Right hindlimb (tissue), 1 donor: ENCODE measurements around the gene ZBED1.
"Not testable (repeated sequence)": the region's sequence is repeated elsewhere in the genome, so short reads cannot be mapped to it uniquely, and the experiment has no call there.

Experiments used
- DNase-seq: peaks from one replicate; pipeline ENCODE4 v3.0.0-alpha.2; 2018

The ZBED1 gene

GRCh38 chrX:2517055-2517454, 16.3 kb upstream of the ZBED1 start:
- DNase-seq, result no peak

GRCh38 chrX:2516623-2517022, 15.8 kb upstream of the ZBED1 start:
- no peak for DNase-seq

GRCh38 chrX:2514131-2514530, 13.4 kb upstream of the ZBED1 start:
- no peak for DNase-seq

GRCh38 chrX:2513121-2513664, 12.4 kb upstream of the ZBED1 start:
- no peak for DNase-seq

GRCh38 chrX:2512501-2512900, 11.7 kb upstream of the ZBED1 start:
- DNase-seq, result no peak

- DNase-seq, result no peak
Observed at GRCh38 chrX:2511326-2511725, 10.6 kb upstream of the ZBED1 start.

- DNase-seq, result no peak
Observed at GRCh38 chrX:2508648-2509335, 8.0 kb upstream of the ZBED1 start.

- DNase-seq, result no peak
Observed at GRCh38 chrX:2507904-2508627, 7.3 kb upstream of the ZBED1 start.

GRCh38 chrX:2507196-2507595, 6.4 kb upstream of the ZBED1 start:
- DNase-seq, result no peak

- not testable (repeated sequence) for DNase-seq
Observed at GRCh38 chrX:2505341-2505740, 4.6 kb upstream of the ZBED1 start.

- DNase-seq, result no peak
Observed at GRCh38 chrX:2504706-2505332, 4.0 kb upstream of the ZBED1 start.

GRCh38 chrX:2503591-2504500, 3.1 kb upstream of the ZBED1 start:
- DNase-seq, result no peak

- DNase-seq, result no peak
Observed at GRCh38 chrX:2502668-2503519, 2.1 kb upstream of the ZBED1 start.

GRCh38 chrX:2502120-2502667, 1.4 kb upstream of the ZBED1 start:
- no peak for DNase-seq

- peak; percentile 30 for DNase-seq
Observed at GRCh38 chrX:2501559-2502102, 855 bp upstream of the ZBED1 start.

GRCh38 chrX:2500091-2500802, 529 bp downstream of the ZBED1 start:
- DNase-seq, result peak; percentile 66

GRCh38 chrX:2499507-2499906, 1.3 kb downstream of the ZBED1 start:
- DNase-seq, result no peak

GRCh38 chrX:2498781-2499302, 1.9 kb downstream of the ZBED1 start:
- peak; percentile 43 for DNase-seq

- no peak for DNase-seq
Observed at GRCh38 chrX:2497961-2498780, 2.6 kb downstream of the ZBED1 start.
